Left lung (tissue), 10 donors: Measurements from ENCODE around the gene FGF14. TPM values are rescaled to one million over a fixed set of nuclear protein-coding genes. Genes with fewer than 3 reads are reported as not detected.
A peak's percentile ranks its signal among the peaks of the same experiment; 100 is the strongest.

Experiments used
- ATAC-seq: fragments of 200-7000 bp; cut with Tn5 transposase; one replicate; pipeline ENCODE4 v1.9.1; 2020; ENCODE audit warnings: moderate library complexity
- DNase-seq, 4 donors: peaks; one replicate each; pipeline ENCODE4 v3.0.0-alpha.2; 2013 to 2020
- H3K27ac ChIP-seq, 2 donors: fragments of 200-600 bp; sonication (generic) in 1 of 2; one replicate each; pipeline versions ENCODE4 v1.5.0 to v1.8.0; 2020 to 2021
- H3K27me3 ChIP-seq, 2 donors: fragments of 200-600 bp; sonication (generic) in 1 of 2; one replicate each; pipeline versions ENCODE4 v1.5.0 to v1.8.0; 2020 to 2021
- H3K36me3 ChIP-seq, 2 donors: fragments of 200-600 bp; sonication (generic) in 1 of 2; one replicate each; pipeline versions ENCODE4 v1.5.0 to v1.8.0; 2020 to 2021
- H3K4me1 ChIP-seq, 2 donors: fragments of 200-600 bp; one replicate each; pipeline ENCODE4 v1.8.0; 2021
- H3K4me3 ChIP-seq, 2 donors: fragments of 200-600 bp; sonication (generic) in 1 of 2; one replicate each; pipeline versions ENCODE4 v1.5.0 to v1.8.0; 2020 to 2021; ENCODE audit warnings: mild to moderate bottlenecking in 1 of 2
- H3K9me3 ChIP-seq, 2 donors: fragments of 200-600 bp; sonication (generic) in 1 of 2; one replicate each; pipeline versions ENCODE4 v1.5.0 to v1.8.0; 2020 to 2021
- intact Hi-C, 2 donors: fragments of 100-400 bp; cut with DNase I; formaldehyde crosslinking; loops; one replicate each; pipeline versions ENCODE4 v1.11.2 to v1.14.2; 2022
- polyA plus RNA-seq, 6 donors: library from polyadenylated mRNA; unstranded; fragments of 120-200 nt; gene quantifications; one replicate each; pipeline ENCODE4 v1.2.1, GENCODE V29; 2013; ENCODE audit not compliant: insufficient read length in 6 of 6
- total RNA-seq, 2 donors: library from RNA; stranded (reverse); fragmentation: NEBNext Ultra II Directional; extraction: Animal tissue kit (Norgen Biotek cat#: 25700); gene quantifications; one replicate each; pipeline ENCODE4 v1.2.1, GENCODE V29; 2021
- TF ChIP-seq, protein P1 (sequence below), 2 donors: fragments of 200-600 bp; sonication (generic) in 1 of 2; IDR thresholded peaks; one replicate each; pipeline versions ENCODE4 v1.5.0 to v1.8.0; 2021; ENCODE audit warnings: antibody characterized with exemption in 2 of 2
- donor health status: DM: no; HTN: yes; CAD: no.
- donor health status: DM: no; HTN: no; CAD: no.

The FGF14 gene
- total and polyA plus RNA-seq, 8 donors: 0.45 to 3.4 (median 0.78) TPM

DNA sequence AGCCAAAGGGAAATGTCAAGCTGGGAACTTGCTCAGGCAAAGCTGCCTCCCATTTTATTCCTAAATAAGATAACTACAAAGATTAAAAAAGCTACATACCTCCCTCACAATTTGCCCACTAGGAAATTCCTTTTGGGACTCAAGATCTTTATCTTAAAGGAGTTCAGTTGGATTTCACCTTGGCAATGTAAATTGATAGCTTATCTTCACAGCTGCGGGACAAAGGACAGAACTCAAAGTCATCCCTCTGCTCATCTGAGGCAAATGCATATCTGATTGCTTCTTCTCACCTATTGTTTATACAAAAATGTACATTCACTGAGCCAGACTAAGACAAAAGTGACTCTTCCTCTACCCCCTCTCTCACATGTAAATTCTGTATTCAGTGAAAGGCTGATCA, 47.8 kb downstream of the FGF14 start:
- ATAC-seq: no peak
- TF ChIP-seq, protein P1, sequence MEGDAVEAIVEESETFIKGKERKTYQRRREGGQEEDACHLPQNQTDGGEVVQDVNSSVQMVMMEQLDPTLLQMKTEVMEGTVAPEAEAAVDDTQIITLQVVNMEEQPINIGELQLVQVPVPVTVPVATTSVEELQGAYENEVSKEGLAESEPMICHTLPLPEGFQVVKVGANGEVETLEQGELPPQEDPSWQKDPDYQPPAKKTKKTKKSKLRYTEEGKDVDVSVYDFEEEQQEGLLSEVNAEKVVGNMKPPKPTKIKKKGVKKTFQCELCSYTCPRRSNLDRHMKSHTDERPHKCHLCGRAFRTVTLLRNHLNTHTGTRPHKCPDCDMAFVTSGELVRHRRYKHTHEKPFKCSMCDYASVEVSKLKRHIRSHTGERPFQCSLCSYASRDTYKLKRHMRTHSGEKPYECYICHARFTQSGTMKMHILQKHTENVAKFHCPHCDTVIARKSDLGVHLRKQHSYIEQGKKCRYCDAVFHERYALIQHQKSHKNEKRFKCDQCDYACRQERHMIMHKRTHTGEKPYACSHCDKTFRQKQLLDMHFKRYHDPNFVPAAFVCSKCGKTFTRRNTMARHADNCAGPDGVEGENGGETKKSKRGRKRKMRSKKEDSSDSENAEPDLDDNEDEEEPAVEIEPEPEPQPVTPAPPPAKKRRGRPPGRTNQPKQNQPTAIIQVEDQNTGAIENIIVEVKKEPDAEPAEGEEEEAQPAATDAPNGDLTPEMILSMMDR (IDR thresholded peaks at IDR 0.05): no peak
- no peak for DNase-seq
- Histone ChIP-seq H3K4me1 (no peaks in the 10 kb centered on the region), H3K4me3 (no peak overlapping the region), H3K36me3 (no peaks in the 10 kb centered on the region), H3K27ac (no peak overlapping the region), H3K9me3 (no peaks in the 10 kb centered on the region), H3K27me3 (no peaks in the 10 kb centered on the region)
- intact Hi-C loops: no loop called here

GRCh38 chr13:102351521-102351920, 50.3 kb downstream of the FGF14 start:
- H3K4me1 ChIP-seq: no peaks in the 10 kb centered on the region
- peak in 1 of 4 donors; percentile 47 for DNase-seq
- no peak overlapping the region for H3K27ac ChIP-seq
- no peak overlapping the region for H3K4me3 ChIP-seq
- ATAC-seq: no peak
- H3K9me3 ChIP-seq: no peaks in the 10 kb centered on the region
- no peaks in the 10 kb centered on the region for H3K36me3 ChIP-seq
- TF ChIP-seq, protein P1 (IDR thresholded peaks at IDR 0.05): no peak
- no peaks in the 10 kb centered on the region for H3K27me3 ChIP-seq
- intact Hi-C loops: no loop called here

DNA sequence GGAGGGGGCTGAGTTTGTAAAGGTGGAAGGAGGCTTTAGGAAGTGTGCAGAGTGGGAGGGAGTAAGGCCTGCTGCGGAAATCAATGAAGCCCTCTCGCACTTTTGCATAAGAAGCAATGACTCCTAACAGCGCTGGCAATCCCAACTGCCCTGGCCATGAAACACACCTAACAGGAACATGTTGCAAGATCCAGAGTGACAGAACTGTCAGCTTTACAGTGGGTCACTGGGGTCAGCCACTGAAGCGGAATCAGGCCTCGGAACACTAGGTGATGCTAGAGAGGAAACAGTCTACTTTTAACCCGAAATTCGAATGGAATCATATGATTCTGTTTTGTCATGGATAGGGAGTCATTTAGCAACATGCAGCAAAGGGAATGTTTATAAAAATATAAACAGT, 54.4 kb downstream of the FGF14 start:
- intact Hi-C loops: no loop called here
- TF ChIP-seq, protein P1 (IDR thresholded peaks at IDR 0.05): no peak
- no peaks in the 10 kb centered on the region for H3K9me3 ChIP-seq
- H3K4me1 ChIP-seq: no peaks in the 10 kb centered on the region
- no peak for ATAC-seq
- no peak overlapping the region for H3K4me3 ChIP-seq
- no peak overlapping the region for H3K27ac ChIP-seq
- no peaks in the 10 kb centered on the region for H3K36me3 ChIP-seq
- no peaks in the 10 kb centered on the region for H3K27me3 ChIP-seq
- no peak for DNase-seq

DNA sequence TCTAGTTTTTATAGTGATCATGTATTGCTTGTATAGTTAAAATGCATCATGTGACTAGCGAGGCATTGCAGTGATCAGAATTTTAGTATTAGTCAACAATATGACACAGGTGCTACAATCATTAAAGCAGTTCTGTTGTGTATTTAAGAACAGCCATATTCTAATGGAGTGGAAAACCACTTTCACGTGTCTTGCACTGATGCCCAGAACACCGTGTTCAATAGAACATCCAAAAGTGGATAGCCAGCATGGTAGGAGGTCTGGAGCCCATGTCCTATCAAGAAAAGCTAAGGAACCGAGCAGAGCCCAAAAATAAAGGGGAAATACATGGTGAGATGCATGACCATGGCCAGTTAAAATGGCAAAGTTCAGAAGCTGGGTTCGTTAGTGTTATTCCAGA, 55.1 kb downstream of the FGF14 start:
- Histone ChIP-seq H3K36me3 (no peaks in the 10 kb centered on the region), H3K4me3 (no peak overlapping the region), H3K9me3 (no peaks in the 10 kb centered on the region), H3K27me3 (no peaks in the 10 kb centered on the region), H3K4me1 (no peaks in the 10 kb centered on the region), H3K27ac (no peak overlapping the region)
- intact Hi-C loops: no loop called here
- DNase-seq: no peak
- TF ChIP-seq, protein P1 (IDR thresholded peaks at IDR 0.05): no peak
- ATAC-seq: no peak

DNA sequence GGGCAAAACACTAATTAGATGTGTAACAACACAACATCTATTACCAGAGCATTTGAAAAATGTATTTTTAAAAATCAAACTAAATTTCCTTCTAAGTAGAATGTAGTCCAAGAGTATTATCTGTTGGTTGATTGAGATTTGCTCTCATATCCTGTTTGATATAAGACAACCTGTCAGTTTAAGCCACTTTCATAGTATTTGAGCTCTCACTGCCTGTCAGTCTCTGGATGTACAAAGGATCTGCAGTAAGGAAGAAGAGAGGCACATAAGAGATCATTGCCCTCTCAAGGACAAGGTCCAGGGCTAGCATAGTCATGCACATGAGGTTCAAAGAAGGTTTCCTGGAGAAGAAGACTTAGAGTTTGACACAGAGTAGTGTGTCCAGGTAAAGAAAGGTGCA, 57.4 kb downstream of the FGF14 start:
- no peaks in the 10 kb centered on the region for H3K9me3 ChIP-seq
- H3K27ac ChIP-seq: no peak overlapping the region
- H3K4me3 ChIP-seq: no peak overlapping the region
- DNase-seq: no peak
- no peaks in the 10 kb centered on the region for H3K4me1 ChIP-seq
- H3K27me3 ChIP-seq: no peaks in the 10 kb centered on the region
- intact Hi-C loops: no loop called here
- no peaks in the 10 kb centered on the region for H3K36me3 ChIP-seq
- TF ChIP-seq, protein P1 (IDR thresholded peaks at IDR 0.05): no peak
- no peak for ATAC-seq
